Lower leg skin (tissue), 3 donors: Measurements from ENCODE around the gene CKMT2.

ENCODE experiments used
- CTCF ChIP-seq, 3 donors: fragments of 450-650 bp; IDR thresholded peaks; one replicate each; pipeline ENCODE4 v1.5.1; 2016; ENCODE audit warnings: antibody characterized with exemption in 3 of 3, mild to moderate bottlenecking in 3 of 3, moderate library complexity in 2 of 3
- POLR2A ChIP-seq, 2 donors: fragments of 450-650 bp; IDR thresholded peaks; one replicate each; pipeline ENCODE4 v1.6.1; 2016 to 2017; ENCODE audit warnings: antibody characterized with exemption in 2 of 2, mild to moderate bottlenecking in 1 of 2, moderate library complexity in 1 of 2

GRCh38 chr5:81253875-81254274 lies 20.8 kb downstream of the CKMT2 start:
- TF ChIP-seq CTCF (IDR thresholded peaks at IDR 0.05) (no peak), POLR2A (IDR thresholded peaks at IDR 0.05) (no peak)
